Adrenal gland (tissue), 5 donors: Measurements from ENCODE around the gene NANOS1.

Experiments used
- CTCF ChIP-seq, 6 experiments: fragments of 450-650 bp in 4 of 6; fragments of 200-600 bp in 2 of 6; sonication (generic) in 1 of 6; IDR thresholded peaks; 1 replicate in 5 of 6; 2 replicates in 1 of 6; pipeline versions ENCODE4 v1.5.1 to v1.8.0; 2016 to 2021; ENCODE audit warnings: antibody characterized with exemption in 6 of 6, mild to moderate bottlenecking in 2 of 6, moderate library complexity in 1 of 6
- POLR2A ChIP-seq, 2 donors: fragments of 450-650 bp; IDR thresholded peaks; one replicate each; pipeline ENCODE4 v1.6.1; 2017; ENCODE audit warnings: antibody characterized with exemption in 2 of 2, mild to moderate bottlenecking in 2 of 2, moderate library complexity in 1 of 2
- donor health status: DM: no; HTN: no; CAD: no.

DNA sequence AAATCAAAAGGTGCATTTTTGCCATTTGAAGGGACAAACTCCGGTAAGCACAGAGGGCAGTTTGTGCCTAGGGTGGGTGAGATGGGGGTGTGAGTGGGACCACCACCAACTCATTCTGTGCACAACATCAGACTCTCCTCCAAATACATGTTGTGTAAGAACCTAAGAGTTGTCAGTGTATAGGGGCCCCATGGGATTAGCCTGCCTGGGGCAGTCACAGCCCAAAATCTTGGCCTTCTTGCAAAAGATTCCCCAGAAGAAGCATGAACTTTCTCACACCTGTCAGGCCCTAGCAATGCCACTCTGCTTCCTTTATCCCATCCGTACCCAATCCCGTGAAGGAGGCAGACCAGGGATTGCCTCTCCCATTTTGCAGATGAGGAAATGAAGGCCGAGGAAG is 47.1 kb upstream of the NANOS1 start:
- TF ChIP-seq CTCF (IDR thresholded peaks at IDR 0.05) (no peak), POLR2A (IDR thresholded peaks at IDR 0.05) (no peak)
